Activated T-helper 1 cell treated with anti-CD3 and anti-CD28 coated beads, Interleukin-2, amount 50 U/mL, for 16 hours (primary cell): Measurements from ENCODE around the gene RPL5.

Experiments used
- DNase-seq, 2 donors: peaks; one replicate each; pipeline ENCODE4 v3.0.0-alpha.2; 2020; ENCODE audit warnings: low read depth in 1 of 2, low spot score in 1 of 2

The RPL5 gene

GRCh38 chr1:92853299-92853698, 21.5 kb downstream of the RPL5 start:
- no peak for DNase-seq

- no peak for DNase-seq
These were observed 22.4 kb downstream of the RPL5 start for GRCh38 chr1:92854101-92854785.

GRCh38 chr1:92855236-92855635, 23.4 kb downstream of the RPL5 start:
- DNase-seq, result no peak

- DNase-seq, result no peak
These were observed 26.0 kb downstream of the RPL5 start for GRCh38 chr1:92857817-92858216.

GRCh38 chr1:92858564-92859399, 26.9 kb downstream of the RPL5 start:
- peak in 1 of 2 donors; percentile 21 for DNase-seq

- DNase-seq, result no peak
These were observed 27.7 kb downstream of the RPL5 start for GRCh38 chr1:92859400-92860039.

- DNase-seq, result no peak
These were observed 30.8 kb downstream of the RPL5 start for GRCh38 chr1:92862605-92863004.

- no peak for DNase-seq
These were observed 32.3 kb downstream of the RPL5 start for GRCh38 chr1:92864131-92864530.

- no peak for DNase-seq
These were observed 38.8 kb downstream of the RPL5 start for GRCh38 chr1:92870591-92870990.

- DNase-seq, result no peak
These were observed 40.9 kb downstream of the RPL5 start for GRCh38 chr1:92872719-92873118.

GRCh38 chr1:92874987-92875386, 43.1 kb downstream of the RPL5 start:
- DNase-seq, result no peak

- DNase-seq, result no peak
These were observed 44.5 kb downstream of the RPL5 start for GRCh38 chr1:92876351-92876750.

GRCh38 chr1:92877081-92877711, 45.4 kb downstream of the RPL5 start:
- DNase-seq, result no peak

GRCh38 chr1:92877792-92878191, 46.0 kb downstream of the RPL5 start:
- DNase-seq, result no peak

- DNase-seq, result no peak
These were observed 47.6 kb downstream of the RPL5 start for GRCh38 chr1:92879316-92879968.

- DNase-seq, result no peak
These were observed 49.6 kb downstream of the RPL5 start for GRCh38 chr1:92881391-92881790.

- no peak for DNase-seq
These were observed 51.0 kb downstream of the RPL5 start for GRCh38 chr1:92882819-92883218.

- DNase-seq, result no peak
These were observed 51.5 kb downstream of the RPL5 start for GRCh38 chr1:92883297-92883696.

- DNase-seq, result no peak
These were observed 52.4 kb downstream of the RPL5 start for GRCh38 chr1:92884195-92884594.

- DNase-seq, result no peak
These were observed 55.1 kb downstream of the RPL5 start for GRCh38 chr1:92886886-92887419.

GRCh38 chr1:92887465-92887864, 55.6 kb downstream of the RPL5 start:
- DNase-seq, result no peak
